Upper lobe of left lung (tissue), 6 donors: Measurements from ENCODE around the gene SMG7. TPM values are rescaled to one million over a fixed set of nuclear protein-coding genes. Genes with fewer than 3 reads are reported as not detected.

Experiments used
- ATAC-seq, 2 donors: fragments of 200-7000 bp; cut with Tn5 transposase; one replicate each; pipeline ENCODE4 v1.9.1; 2022; ENCODE audit warnings: mild to moderate bottlenecking in 2 of 2, moderate library complexity in 2 of 2; ENCODE audit not compliant: low FRiP score in 2 of 2
- DNase-seq, 2 donors: peaks; one replicate each; pipeline ENCODE4 v3.0.0-alpha.2; 2019 to 2020
- H3K27ac ChIP-seq, 4 donors: fragments of 200-600 bp; sonication (generic); one replicate each; pipeline ENCODE4 v1.5.1; 2016 to 2019
- H3K27me3 ChIP-seq, 4 donors: fragments of 200-600 bp; sonication (generic); one replicate each; pipeline ENCODE4 v1.5.1; 2017 to 2019
- H3K36me3 ChIP-seq, 4 donors: fragments of 200-600 bp; sonication (generic); one replicate each; pipeline ENCODE4 v1.5.1; 2016 to 2019
- H3K4me1 ChIP-seq, 4 donors: fragments of 200-600 bp; sonication (generic); one replicate each; pipeline ENCODE4 v1.5.1; 2018 to 2019
- H3K4me3 ChIP-seq, 4 donors: fragments of 200-600 bp; sonication (generic); one replicate each; pipeline ENCODE4 v1.5.1; 2017 to 2019; ENCODE audit warnings: mild to moderate bottlenecking in 2 of 4, moderate library complexity in 1 of 4
- H3K9me3 ChIP-seq, 4 donors: fragments of 200-600 bp; sonication (generic); one replicate each; pipeline ENCODE4 v1.5.1; 2018 to 2019
- CTCF ChIP-seq, 6 experiments: fragments of 450-650 bp in 4 of 6; fragments of 200-600 bp in 2 of 6; sonication (generic) in 2 of 6; IDR thresholded peaks; one replicate each; pipeline ENCODE4 v1.5.1; 2016 to 2019; ENCODE audit warnings: antibody characterized with exemption in 6 of 6
- EP300 ChIP-seq, 4 donors: sonication (generic); formaldehyde crosslinking; IDR thresholded peaks; one replicate each; pipeline ENCODE4 v1.5.1; 2017; ENCODE audit warnings: antibody characterized with exemption in 4 of 4, control low read depth in 2 of 4
- POLR2A ChIP-seq, 4 donors: fragments of 450-650 bp; IDR thresholded peaks; one replicate each; pipeline ENCODE4 v1.5.1; 2016 to 2017; ENCODE audit warnings: antibody characterized with exemption in 4 of 4, mild to moderate bottlenecking in 2 of 4
- POLR2AphosphoS5 ChIP-seq, 2 donors: sonication (generic); formaldehyde crosslinking; IDR thresholded peaks; one replicate each; pipeline ENCODE4 v1.5.1; 2017; ENCODE audit warnings: antibody characterized with exemption in 2 of 2
- WGBS, 2 donors: methylation state at CpG; one replicate each; pipeline ENCODE4 v1.1.5; 2017 to 2018; 5-methylcytosine and 5-hydroxymethylcytosine counted together
- total RNA-seq, 6 donors: library from RNA; depleted of rRNA in 4 of 6; stranded (reverse); fragments of >200 nt in 4 of 6; gene quantifications; one replicate each; pipeline versions ENCODE4 v1.1.0 to v1.2.1, GENCODE V29; 2016 to 2021
- donor health status: DM: no; HTN: no; CAD: no; lungs with moderate emphysema.
- donor health status: DM: no; HTN: yes; CAD: no; lungs with severe emphysema.

SMG7 gene
- total RNA-seq, 6 donors from 2014 or later = 35.6 to 62.4 (median 50.5) TPM

DNA sequence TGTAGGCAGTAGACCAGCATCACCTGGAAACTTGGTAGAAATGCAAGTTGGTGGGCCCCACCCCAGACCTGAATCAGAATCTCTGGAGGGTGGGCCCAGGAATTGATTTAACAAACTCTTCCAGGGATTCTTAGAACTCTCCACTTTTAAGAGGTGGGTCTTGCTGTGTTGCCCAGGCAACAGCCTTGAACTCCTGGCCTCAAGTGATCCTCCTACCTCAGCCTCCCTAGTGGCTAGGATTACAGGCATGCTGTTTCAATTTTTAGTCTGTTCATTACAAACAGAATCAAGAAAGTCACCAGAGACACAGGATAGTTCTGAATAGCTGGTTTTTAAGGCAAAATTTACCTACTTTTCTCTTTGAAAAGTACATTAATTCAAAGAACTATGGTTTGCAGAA lies 86.8 kb downstream of the SMG7 start:
- DNase-seq = no peak
- Histone ChIP-seq H3K4me3 (no peak overlapping the region), H3K27ac (no peak overlapping the region), H3K36me3 (peaks cover 0 to 64% (median 28%) of the 10 kb centered on the region in 4 donors), H3K27me3 (no peaks in the 10 kb centered on the region), H3K9me3 (no peaks in the 10 kb centered on the region), H3K4me1 (no peaks in the 10 kb centered on the region)
- ATAC-seq = no peak
- TF ChIP-seq POLR2AphosphoS5 (IDR thresholded peaks at IDR 0.05) (no peak), EP300 (IDR thresholded peaks at IDR 0.05) (no peak), POLR2A (IDR thresholded peaks at IDR 0.05) (no peak), CTCF (IDR thresholded peaks at IDR 0.05) (no peak)

GRCh38 chr1:183562701-183563100 lies 90.4 kb downstream of the SMG7 start:
- Histone ChIP-seq H3K27ac (no peak overlapping the region), H3K27me3 (no peaks in the 10 kb centered on the region), H3K4me3 (no peak overlapping the region), H3K36me3 (peaks cover 0 to 37% (median 17%) of the 10 kb centered on the region in 4 donors), H3K4me1 (peaks cover 0 to 8% (median 2%) of the 10 kb centered on the region in 4 donors), H3K9me3 (no peaks in the 10 kb centered on the region)
- ATAC-seq (no peak), DNase-seq (no peak)
- whole genome bisulfite sequencing, 2 donors = 93 to 94% methylated on average over 2 of the region's 2 CpGs
- no peak for TF ChIP-seq POLR2AphosphoS5 (IDR thresholded peaks at IDR 0.05)
- no peak for TF ChIP-seq CTCF (IDR thresholded peaks at IDR 0.05)
- TF ChIP-seq POLR2A (IDR thresholded peaks at IDR 0.05) = no peak
- TF ChIP-seq EP300 (IDR thresholded peaks at IDR 0.05) = no peak

DNA sequence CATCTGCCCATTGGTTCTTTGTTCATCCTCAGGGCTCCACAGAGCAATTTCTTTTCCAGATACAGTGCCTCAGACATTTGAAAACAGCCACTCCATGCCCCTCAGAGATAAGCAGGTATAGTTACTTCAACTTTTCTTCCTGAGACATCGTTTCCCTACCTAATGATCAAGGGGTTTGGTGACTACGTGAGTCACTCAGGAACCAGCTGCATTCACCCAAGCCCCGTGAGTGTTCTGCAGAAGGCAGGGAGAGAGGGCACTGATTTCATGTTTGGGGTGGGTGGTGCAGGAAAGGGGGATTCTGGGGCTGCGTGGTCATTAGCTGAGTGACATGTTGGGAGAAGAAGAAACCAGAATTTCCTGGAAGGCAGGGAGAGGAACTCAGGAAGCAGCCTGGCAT lies 93.0 kb downstream of the SMG7 start:
- Histone ChIP-seq H3K36me3 (peaks cover 0 to 12% (median 4%) of the 10 kb centered on the region in 4 donors), H3K9me3 (no peaks in the 10 kb centered on the region), H3K4me1 (peaks cover 0 to 14% (median 8%) of the 10 kb centered on the region in 4 donors), H3K27me3 (no peaks in the 10 kb centered on the region), H3K27ac (no peak overlapping the region), H3K4me3 (no peak overlapping the region)
- ATAC-seq = no peak
- DNase-seq = no peak
- TF ChIP-seq POLR2AphosphoS5 (IDR thresholded peaks at IDR 0.05) = no peak
- TF ChIP-seq CTCF (IDR thresholded peaks at IDR 0.05) = no peak
- WGBS, 2 donors = 36 to 55% methylated on average over 4 of the region's 4 CpGs

DNA sequence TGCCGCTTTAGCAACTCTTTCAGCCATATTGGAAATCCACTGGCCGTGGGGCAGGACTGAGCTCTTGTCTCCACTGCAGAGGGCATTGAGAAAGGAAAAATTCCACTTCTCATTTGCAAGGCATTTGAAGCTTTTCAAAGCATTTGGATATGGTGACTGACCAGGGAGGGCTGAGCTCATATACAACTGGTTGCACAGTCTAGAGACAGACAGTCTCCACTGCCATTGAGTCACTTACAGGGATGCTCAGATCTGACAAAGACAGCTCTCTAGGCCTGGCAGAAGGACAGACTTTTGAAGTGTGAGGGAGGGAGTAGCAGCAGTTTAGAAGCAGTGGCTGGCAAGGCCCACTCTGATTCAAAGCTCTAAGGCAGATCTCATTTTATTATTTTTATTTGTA lies 93.7 kb downstream of the SMG7 start:
- H3K36me3 ChIP-seq = peaks cover 0 to 7% (median 1%) of the 10 kb centered on the region in 4 donors
- ATAC-seq = no peak

More for the DNA sequence above, 93.7 kb downstream of the SMG7 start:
- H3K27me3 ChIP-seq = no peaks in the 10 kb centered on the region
- WGBS, 2 donors = 91 to 95% methylated on average over 2 of the region's 2 CpGs
- no peak for DNase-seq
- H3K9me3 ChIP-seq = no peaks in the 10 kb centered on the region
- H3K4me3 ChIP-seq = no peak overlapping the region
- peaks cover 0 to 14% (median 8%) of the 10 kb centered on the region in 4 donors for H3K4me1 ChIP-seq
- no peak for TF ChIP-seq CTCF (IDR thresholded peaks at IDR 0.05)
- no peak for TF ChIP-seq EP300 (IDR thresholded peaks at IDR 0.05)
- TF ChIP-seq POLR2AphosphoS5 (IDR thresholded peaks at IDR 0.05) = no peak
- TF ChIP-seq POLR2A (IDR thresholded peaks at IDR 0.05) = no peak
- no peak overlapping the region for H3K27ac ChIP-seq
